ENCODE results near the gene SYCP2.
"Not testable (repeated sequence)": the region's sequence is repeated elsewhere in the genome, so short reads cannot be mapped to it uniquely, and the experiment has no call there.

Gene SYCP2

DNA sequence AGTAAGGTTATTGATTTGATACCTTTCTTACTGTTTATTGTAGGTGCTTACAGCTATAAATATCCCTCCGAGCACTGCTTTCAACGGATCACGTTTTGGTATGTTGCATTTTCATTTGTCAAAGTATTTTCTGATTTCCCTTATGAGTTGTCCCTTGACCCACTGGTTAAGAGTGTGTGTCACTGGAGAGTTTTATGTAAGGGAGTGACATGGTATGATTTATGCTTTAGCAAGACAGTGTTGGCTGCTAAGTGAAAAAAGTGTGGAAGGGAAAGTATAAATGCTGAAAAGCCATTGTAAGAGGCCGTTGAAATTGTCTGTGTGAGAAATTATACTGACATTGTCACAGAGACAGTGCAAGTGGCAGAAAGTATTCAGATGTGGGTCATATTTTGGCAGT lies 72.0 kb downstream of the SYCP2 start:
- Histone ChIP-seq H3K9ac (ENCODE audit: low read length) (no peak overlapping the region), H3K4me2 (ENCODE audit: low read depth, low read length) (no peak overlapping the region), H3K4me3 (ENCODE audit: low read length) (no peak overlapping the region), H3K36me3 (replicated peaks; ENCODE audit: insufficient read depth, low read length) (no peaks in the 10 kb centered on the region), H2AFZ (ENCODE audit: low read length) (no peak overlapping the region), H3K9me3 (replicated peaks; ENCODE audit: insufficient read depth, low read length) (no peaks in the 10 kb centered on the region), H4K20me1 (ENCODE audit: insufficient read depth, low read length) (no peaks in the 10 kb centered on the region), H3K9me2 (replicated peaks; ENCODE audit: insufficient read depth, low read length) (no peaks in the 10 kb centered on the region), H3F3A (ENCODE audit: insufficient read depth, low read length) (no peaks in the 10 kb centered on the region), H3K27me3 (replicated peaks; ENCODE audit: insufficient read depth, low read length) (no peaks in the 10 kb centered on the region), H3K4me1 (ENCODE audit: low read length) (peaks cover 1% of the 10 kb centered on the region; the same call in 1 of the 2 replicates), H3K27ac (ENCODE audit: low read length) (no peak overlapping the region), H3K79me2 (ENCODE audit: low read length) (no peaks in the 10 kb centered on the region)
- no peak for DNase-seq
- no peak for TF ChIP-seq EZH2 (optimal IDR thresholded peaks at IDR 0.05; ENCODE audit: low read depth, low read length)
- TF ChIP-seq, protein P1, sequence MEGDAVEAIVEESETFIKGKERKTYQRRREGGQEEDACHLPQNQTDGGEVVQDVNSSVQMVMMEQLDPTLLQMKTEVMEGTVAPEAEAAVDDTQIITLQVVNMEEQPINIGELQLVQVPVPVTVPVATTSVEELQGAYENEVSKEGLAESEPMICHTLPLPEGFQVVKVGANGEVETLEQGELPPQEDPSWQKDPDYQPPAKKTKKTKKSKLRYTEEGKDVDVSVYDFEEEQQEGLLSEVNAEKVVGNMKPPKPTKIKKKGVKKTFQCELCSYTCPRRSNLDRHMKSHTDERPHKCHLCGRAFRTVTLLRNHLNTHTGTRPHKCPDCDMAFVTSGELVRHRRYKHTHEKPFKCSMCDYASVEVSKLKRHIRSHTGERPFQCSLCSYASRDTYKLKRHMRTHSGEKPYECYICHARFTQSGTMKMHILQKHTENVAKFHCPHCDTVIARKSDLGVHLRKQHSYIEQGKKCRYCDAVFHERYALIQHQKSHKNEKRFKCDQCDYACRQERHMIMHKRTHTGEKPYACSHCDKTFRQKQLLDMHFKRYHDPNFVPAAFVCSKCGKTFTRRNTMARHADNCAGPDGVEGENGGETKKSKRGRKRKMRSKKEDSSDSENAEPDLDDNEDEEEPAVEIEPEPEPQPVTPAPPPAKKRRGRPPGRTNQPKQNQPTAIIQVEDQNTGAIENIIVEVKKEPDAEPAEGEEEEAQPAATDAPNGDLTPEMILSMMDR (IDR thresholded peaks at IDR 0.05; ENCODE audit: low read length): no peak
- no peak for TF ChIP-seq EZH2phosphoT487 (IDR thresholded peaks at IDR 0.05; ENCODE audit: low read length)

DNA sequence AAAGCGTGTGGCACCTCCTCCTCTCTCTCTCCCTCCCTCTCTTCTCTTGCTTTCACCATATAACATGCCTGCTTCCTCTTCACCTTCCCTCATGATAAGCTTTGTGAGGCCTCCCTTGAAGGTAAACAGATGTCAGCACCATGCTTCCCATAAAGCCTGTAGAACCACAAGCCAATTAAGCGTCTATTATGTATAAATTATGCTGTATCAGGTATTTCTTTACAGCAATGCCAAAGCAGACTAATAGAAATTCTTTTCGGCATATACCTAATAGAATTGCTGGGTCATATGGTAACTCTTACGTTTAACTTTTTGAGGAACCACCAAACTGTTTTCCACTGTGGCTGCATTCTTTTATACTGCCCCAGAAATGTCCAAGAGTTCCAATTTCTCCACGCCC lies 75.0 kb downstream of the SYCP2 start:
- Histone ChIP-seq H3K36me3 (replicated peaks; ENCODE audit: insufficient read depth, low read length) (no peaks in the 10 kb centered on the region), H3K4me2 (ENCODE audit: low read depth, low read length) (no peak overlapping the region), H3K27me3 (replicated peaks; ENCODE audit: insufficient read depth, low read length) (no peaks in the 10 kb centered on the region), H3K4me3 (ENCODE audit: low read length) (no peak overlapping the region), H3K27ac (ENCODE audit: low read length) (no peak overlapping the region), H3K79me2 (ENCODE audit: low read length) (no peaks in the 10 kb centered on the region), H3F3A (ENCODE audit: insufficient read depth, low read length) (no peaks in the 10 kb centered on the region), H3K9me2 (replicated peaks; ENCODE audit: insufficient read depth, low read length) (no peaks in the 10 kb centered on the region), H2AFZ (ENCODE audit: low read length) (no peak overlapping the region), H3K9ac (ENCODE audit: low read length) (no peak overlapping the region), H4K20me1 (ENCODE audit: insufficient read depth, low read length) (no peaks in the 10 kb centered on the region), H3K9me3 (replicated peaks; ENCODE audit: insufficient read depth, low read length) (no peaks in the 10 kb centered on the region), H3K4me1 (ENCODE audit: low read length) (no peaks in the 10 kb centered on the region)
- no peak for TF ChIP-seq EZH2phosphoT487 (IDR thresholded peaks at IDR 0.05; ENCODE audit: low read length)
- TF ChIP-seq EZH2 (optimal IDR thresholded peaks at IDR 0.05; ENCODE audit: low read depth, low read length): no peak
- TF ChIP-seq, protein P1 (IDR thresholded peaks at IDR 0.05; ENCODE audit: low read length): no peak
- no peak for DNase-seq

DNA sequence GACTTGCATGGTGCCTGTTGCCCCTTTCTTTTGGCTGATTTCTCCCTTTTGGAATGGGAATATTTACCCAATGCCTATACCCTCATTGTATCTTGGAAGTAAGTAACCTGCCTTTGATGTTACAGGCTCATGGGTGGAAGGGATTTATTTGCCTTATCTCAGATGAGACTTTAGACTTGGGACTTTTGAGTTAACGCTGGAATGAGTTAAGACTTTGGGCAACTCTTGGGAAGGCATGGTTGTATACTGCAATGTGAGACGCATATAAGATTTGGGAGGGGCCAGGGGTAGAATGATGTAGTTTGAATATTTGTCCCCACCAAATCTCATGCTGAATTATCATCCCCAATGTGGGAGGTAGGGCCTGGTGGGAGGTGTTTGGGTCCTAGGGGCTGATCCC lies 75.5 kb downstream of the SYCP2 start:
- Histone ChIP-seq H3K9me2 (replicated peaks; ENCODE audit: insufficient read depth, low read length) (no peaks in the 10 kb centered on the region), H3K79me2 (ENCODE audit: low read length) (no peaks in the 10 kb centered on the region), H3F3A (ENCODE audit: insufficient read depth, low read length) (no peaks in the 10 kb centered on the region), H3K9ac (ENCODE audit: low read length) (no peak overlapping the region), H4K20me1 (ENCODE audit: insufficient read depth, low read length) (no peaks in the 10 kb centered on the region), H3K36me3 (replicated peaks; ENCODE audit: insufficient read depth, low read length) (no peaks in the 10 kb centered on the region), H3K4me2 (ENCODE audit: low read depth, low read length) (no peak overlapping the region), H3K4me3 (ENCODE audit: low read length) (no peak overlapping the region), H3K4me1 (ENCODE audit: low read length) (no peaks in the 10 kb centered on the region), H2AFZ (ENCODE audit: low read length) (no peak overlapping the region), H3K9me3 (replicated peaks; ENCODE audit: insufficient read depth, low read length) (no peaks in the 10 kb centered on the region), H3K27me3 (replicated peaks; ENCODE audit: insufficient read depth, low read length) (no peaks in the 10 kb centered on the region), H3K27ac (ENCODE audit: low read length) (no peak overlapping the region)
- TF ChIP-seq EZH2phosphoT487 (IDR thresholded peaks at IDR 0.05; ENCODE audit: low read length): no peak
- TF ChIP-seq, protein P1 (IDR thresholded peaks at IDR 0.05; ENCODE audit: low read length): no peak
- no peak for TF ChIP-seq EZH2 (optimal IDR thresholded peaks at IDR 0.05; ENCODE audit: low read depth, low read length)
- DNase-seq: no peak

DNA sequence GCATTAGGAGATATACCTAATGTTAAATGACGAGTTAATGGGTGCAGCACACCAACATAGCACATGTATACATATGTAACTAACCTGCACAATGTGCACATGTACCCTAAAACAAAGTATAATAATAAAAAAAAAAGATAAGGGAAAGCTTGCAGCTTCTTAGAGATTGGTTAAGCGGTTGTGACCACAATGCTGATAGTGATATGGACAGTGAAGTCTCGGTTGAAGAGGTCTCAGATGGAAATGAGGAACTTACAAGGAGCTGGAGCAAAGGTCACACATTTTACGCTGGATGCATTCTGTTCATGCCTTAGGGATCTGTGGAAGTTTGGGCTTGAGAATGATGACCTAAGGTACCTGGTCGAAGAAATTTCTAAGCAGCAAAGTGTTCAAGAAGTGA lies 76.5 kb downstream of the SYCP2 start:
- H3K36me3 ChIP-seq (replicated peaks; ENCODE audit: insufficient read depth, low read length); DNase-seq; H3K79me2 ChIP-seq (ENCODE audit: low read length); H4K20me1 ChIP-seq (ENCODE audit: insufficient read depth, low read length); H3K9me3 ChIP-seq (replicated peaks; ENCODE audit: insufficient read depth, low read length); H2AFZ ChIP-seq (ENCODE audit: low read length); H3K27ac ChIP-seq (ENCODE audit: low read length); H3K27me3 ChIP-seq (replicated peaks; ENCODE audit: insufficient read depth, low read length); H3K4me3 ChIP-seq (ENCODE audit: low read length); H3K9me2 ChIP-seq (replicated peaks; ENCODE audit: insufficient read depth, low read length); H3K9ac ChIP-seq (ENCODE audit: low read length); H3K4me2 ChIP-seq (ENCODE audit: low read depth, low read length); H3K4me1 ChIP-seq (ENCODE audit: low read length); H3F3A ChIP-seq (ENCODE audit: insufficient read depth, low read length): not testable (repeated sequence)

DNA sequence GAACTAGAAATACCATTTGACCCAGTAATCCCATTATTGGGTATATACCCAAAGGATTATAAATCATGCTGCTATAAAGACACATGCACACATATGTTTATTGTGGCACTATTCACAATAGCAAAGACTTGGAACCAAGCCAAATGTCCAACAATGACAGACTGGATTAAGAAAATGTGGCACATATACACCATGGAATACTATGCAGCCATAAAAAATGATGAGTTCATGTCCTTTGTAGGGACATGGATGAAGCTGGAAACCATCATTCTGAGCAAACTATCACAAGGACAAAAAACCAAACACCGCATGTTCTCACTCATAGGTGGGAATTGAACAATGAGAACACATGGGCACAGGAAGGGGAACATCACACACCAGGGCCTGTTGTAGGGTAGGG lies 76.9 kb downstream of the SYCP2 start:
- H3K27ac ChIP-seq (ENCODE audit: low read length); H3K9me2 ChIP-seq (replicated peaks; ENCODE audit: insufficient read depth, low read length); DNase-seq; H3K79me2 ChIP-seq (ENCODE audit: low read length); H3F3A ChIP-seq (ENCODE audit: insufficient read depth, low read length); H3K4me1 ChIP-seq (ENCODE audit: low read length); H4K20me1 ChIP-seq (ENCODE audit: insufficient read depth, low read length); H3K9ac ChIP-seq (ENCODE audit: low read length); H3K4me3 ChIP-seq (ENCODE audit: low read length); H2AFZ ChIP-seq (ENCODE audit: low read length); H3K27me3 ChIP-seq (replicated peaks; ENCODE audit: insufficient read depth, low read length); H3K36me3 ChIP-seq (replicated peaks; ENCODE audit: insufficient read depth, low read length); H3K4me2 ChIP-seq (ENCODE audit: low read depth, low read length); H3K9me3 ChIP-seq (replicated peaks; ENCODE audit: insufficient read depth, low read length): not testable (repeated sequence)
